ENCODE results near the gene FAHD1.

Gene FAHD1

GRCh38 chr16:1786242-1787055, 40.6 kb upstream of the FAHD1 start:
- in situ Hi-C loops (cut with HindIII; ENCODE audit: low sequenced_read_pairs): no loop called here
- DNase-seq (ENCODE audit: low read depth): no peak
- no peak overlapping the region for H3K4me3 ChIP-seq (ENCODE audit: low read depth, low read length)
- TF ChIP-seq CTCF (IDR thresholded peaks at IDR 0.05; ENCODE audit: low read depth, low read length, missing control alignments): peak; percentile 17

GRCh38 chr16:1787056-1787321, 40.0 kb upstream of the FAHD1 start:
- no peak for DNase-seq (ENCODE audit: low read depth)
- H3K4me3 ChIP-seq (ENCODE audit: low read depth, low read length): no peak overlapping the region
- TF ChIP-seq CTCF (IDR thresholded peaks at IDR 0.05; ENCODE audit: low read depth, low read length, missing control alignments): no peak
- in situ Hi-C loops (cut with HindIII; ENCODE audit: low sequenced_read_pairs): no loop called here

GRCh38 chr16:1787322-1788094, 39.5 kb upstream of the FAHD1 start:
- H3K4me3 ChIP-seq (ENCODE audit: low read depth, low read length): no peak overlapping the region
- TF ChIP-seq CTCF (IDR thresholded peaks at IDR 0.05; ENCODE audit: low read depth, low read length, missing control alignments): no peak
- no peak for DNase-seq (ENCODE audit: low read depth)
- in situ Hi-C loops (cut with HindIII; ENCODE audit: low sequenced_read_pairs): no loop called here

GRCh38 chr16:1788095-1788707, 38.8 kb upstream of the FAHD1 start:
- in situ Hi-C loops (cut with HindIII; ENCODE audit: low sequenced_read_pairs): no loop called here
- no peak overlapping the region for H3K4me3 ChIP-seq (ENCODE audit: low read depth, low read length)
- DNase-seq (ENCODE audit: low read depth): no peak

GRCh38 chr16:1788708-1789100, 38.3 kb upstream of the FAHD1 start:
- in situ Hi-C loops (cut with HindIII; ENCODE audit: low sequenced_read_pairs): no loop called here
- no peak for TF ChIP-seq CTCF (IDR thresholded peaks at IDR 0.05; ENCODE audit: low read depth, low read length, missing control alignments)
- no peak for DNase-seq (ENCODE audit: low read depth)
- no peak overlapping the region for H3K4me3 ChIP-seq (ENCODE audit: low read depth, low read length)

More at GRCh38 chr16:1788095-1788707, 38.8 kb upstream of the FAHD1 start:
- no peak for TF ChIP-seq CTCF (IDR thresholded peaks at IDR 0.05; ENCODE audit: low read depth, low read length, missing control alignments)

GRCh38 chr16:1789643-1790045, 37.4 kb upstream of the FAHD1 start:
- H3K4me3 ChIP-seq (ENCODE audit: low read depth, low read length): no peak overlapping the region
- no peak for TF ChIP-seq CTCF (IDR thresholded peaks at IDR 0.05; ENCODE audit: low read depth, low read length, missing control alignments)
- in situ Hi-C loops (cut with HindIII; ENCODE audit: low sequenced_read_pairs): no loop called here
- no peak for DNase-seq (ENCODE audit: low read depth)

All from astrocyte of the cerebellum (primary cell).